H1 (cell line): ENCODE results near the gene PTPN22. TPM values are rescaled to one million over a fixed set of nuclear protein-coding genes. Genes with fewer than 3 reads are reported as not detected.

Source experiments
- CTCF ChIA-PET: fragments of 300-600 bp; sonication (Branson Sonifier 250); formaldehyde crosslinking; loops from one replicate; lab custom pipeline; 2021; ENCODE audit not compliant: partially characterized antibody; lab: Charles Lee
- POLR2A ChIA-PET: fragments of 300-600 bp; sonication (Branson Sonifier 250); formaldehyde crosslinking; loops from one replicate; lab custom pipeline; 2021; ENCODE audit warnings: inconsistent platforms; ENCODE audit not compliant: partially characterized antibody; lab: Charles Lee
- DNase-seq, 2 experiments: peaks; one replicate each; pipeline versions ENCODE4 v3.0.0 to v3.0.0-alpha.2; 2010 to 2022; ENCODE audit warnings: low spot score in 2 of 2, low read depth in 1 of 2, mixed read lengths in 1 of 2
- FAIRE-seq: peaks from 2 replicates; lab custom pipeline; 2011; peaks lifted over from hg19 to GRCh38; lab: Jason Lieb, UNC
- H2AFZ ChIP-seq: 2 replicates; pipeline ENCODE4 v1.8.1; 2012; ENCODE audit warnings: low read length, inconsistent platforms
- H2AK5ac ChIP-seq: 2 replicates; pipeline ENCODE4 v1.6.1; 2013; ENCODE audit warnings: low read depth, low read length
- H2BK120ac ChIP-seq: replicated peaks from 2 replicates; pipeline ENCODE3; 2013; ENCODE audit warnings: low read depth, low read length, inconsistent platforms
- H2BK12ac ChIP-seq: 2 replicates; pipeline ENCODE4 v1.6.1; 2013; ENCODE audit warnings: low read depth, low read length
- H2BK15ac ChIP-seq: 2 replicates; pipeline ENCODE4 v1.6.1; 2013; ENCODE audit warnings: low read length
- H2BK20ac ChIP-seq: 2 replicates; pipeline ENCODE4 v1.6.1; 2013; ENCODE audit warnings: low read length
- H2BK5ac ChIP-seq: 2 replicates; pipeline ENCODE4 v1.6.1; 2013; ENCODE audit warnings: low read depth, low read length
- H3K14ac ChIP-seq: 2 replicates; pipeline ENCODE4 v1.6.1; 2013; ENCODE audit warnings: inconsistent platforms; ENCODE audit not compliant: insufficient read length
- H3K18ac ChIP-seq: 2 replicates; pipeline ENCODE4 v1.6.1; 2013; ENCODE audit warnings: low read length; ENCODE audit errors: extremely low read depth
- H3K23ac ChIP-seq: 2 replicates; pipeline ENCODE4 v1.6.1; 2013; ENCODE audit warnings: inconsistent platforms; ENCODE audit not compliant: insufficient read length
- H3K23me2 ChIP-seq: 2 replicates; pipeline ENCODE4 v1.6.1; 2013; ENCODE audit warnings: low read depth, low read length
- H3K27ac ChIP-seq: 2 replicates; pipeline ENCODE4 v1.6.1; 2011; ENCODE audit warnings: low read depth, low read length, inconsistent platforms
- H3K27me3 ChIP-seq, 4 experiments: replicated peaks in 1 of 4; 1 replicate in 1 of 4; 2 replicates in 3 of 4; pipeline versions ENCODE4 v1.6.1 to v1.8.1; 2011 to 2013; ENCODE audit warnings: low read length in 3 of 4, mild to moderate bottlenecking in 3 of 4, inconsistent platforms in 2 of 4, mixed read lengths in 2 of 4, moderate library complexity in 1 of 4; ENCODE audit not compliant: control insufficient read depth in 3 of 4, insufficient read depth in 3 of 4; ENCODE audit errors: extremely low read depth in 1 of 4
- H3K36me3 ChIP-seq, 4 experiments: 2 replicates each; pipeline versions ENCODE4 v1.6.1 to v1.8.1; 2011 to 2013; ENCODE audit warnings: mild to moderate bottlenecking in 4 of 4, low read length in 3 of 4, moderate library complexity in 2 of 4, control low read depth in 1 of 4, inconsistent platforms in 1 of 4; ENCODE audit not compliant: insufficient read depth in 4 of 4, control insufficient read depth in 2 of 4
- H3K4ac ChIP-seq: replicated peaks from 2 replicates; pipeline ENCODE3; 2013; ENCODE audit warnings: low read length, low read depth, mixed read lengths, inconsistent platforms; ENCODE audit not compliant: insufficient read length
- H3K4me1 ChIP-seq, 4 experiments: replicated peaks in 1 of 4; 1 replicate in 1 of 4; 2 replicates in 3 of 4; pipeline versions ENCODE4 v1.6.1 to v1.8.1; 2011 to 2013; ENCODE audit warnings: low read length in 3 of 4, inconsistent platforms in 2 of 4, mixed read lengths in 1 of 4; ENCODE audit not compliant: insufficient read depth in 4 of 4, control insufficient read depth in 3 of 4
- H3K4me2 ChIP-seq, 2 experiments: 2 replicates each; pipeline versions ENCODE4 v1.6.1 to v1.8.1; 2011 to 2013; ENCODE audit warnings: low read depth in 2 of 2, low read length in 2 of 2, control low read depth in 1 of 2, inconsistent platforms in 1 of 2, mild to moderate bottlenecking in 1 of 2; ENCODE audit not compliant: insufficient read depth in 1 of 2
- H3K4me3 ChIP-seq, 4 experiments: fragments of 200-600, 300-600 bp in 1 of 4; sonication (generic), shearing (Covaris generic), sonication (Bioruptor Twin) in 1 of 4; 2 replicates each; pipeline versions ENCODE4 v1.5.1 to v1.8.1; 2011 to 2016; ENCODE audit warnings: low read length in 4 of 4, low read depth in 3 of 4, control low read depth in 2 of 4, inconsistent platforms in 2 of 4, mild to moderate bottlenecking in 2 of 4, mixed read lengths in 1 of 4, moderate library complexity in 1 of 4; ENCODE audit not compliant: insufficient read depth in 2 of 4; ENCODE audit errors: extremely low read depth in 1 of 4
- H3K56ac ChIP-seq: replicated peaks from 2 replicates; pipeline ENCODE3; 2013; ENCODE audit warnings: low read depth, mild to moderate bottlenecking, mixed read lengths, low read length, inconsistent platforms; ENCODE audit not compliant: insufficient read length
- H3K79me1 ChIP-seq: 2 replicates; pipeline ENCODE4 v1.6.1; 2013; ENCODE audit warnings: low read depth, low read length, control low read depth
- H3K79me2 ChIP-seq, 2 experiments: 2 replicates each; pipeline versions ENCODE4 v1.6.1 to v1.8.1; 2012 to 2013; ENCODE audit warnings: low read length in 2 of 2, mild to moderate bottlenecking in 2 of 2, inconsistent platforms in 1 of 2; ENCODE audit not compliant: insufficient read depth in 2 of 2, control insufficient read depth in 1 of 2
- H3K9ac ChIP-seq, 4 experiments: replicated peaks in 1 of 4; 1 replicate in 1 of 4; 2 replicates in 3 of 4; pipeline versions ENCODE4 v1.6.1 to v1.8.1; 2011 to 2013; ENCODE audit warnings: low read depth in 3 of 4, low read length in 3 of 4, control low read depth in 2 of 4, mild to moderate bottlenecking in 2 of 4, moderate library complexity in 2 of 4, inconsistent platforms in 1 of 4; ENCODE audit errors: extremely low read depth in 1 of 4
- H3K9me3 ChIP-seq, 2 experiments: 2 replicates each; pipeline versions ENCODE4 v1.6.1 to v1.8.1; 2012 to 2013; ENCODE audit warnings: mild to moderate bottlenecking in 2 of 2, moderate library complexity in 2 of 2, control low read depth in 1 of 2, inconsistent platforms in 1 of 2, low read depth in 1 of 2, low read length in 1 of 2, mixed read lengths in 1 of 2; ENCODE audit not compliant: insufficient read depth in 2 of 2
- H4K20me1 ChIP-seq, 2 experiments: replicated peaks in 1 of 2; 2 replicates each; pipeline versions ENCODE3 to v1.8.1; 2011 to 2013; ENCODE audit warnings: inconsistent platforms in 2 of 2, low read length in 2 of 2, mild to moderate bottlenecking in 1 of 2; ENCODE audit not compliant: insufficient read depth in 2 of 2, control insufficient read depth in 1 of 2
- H4K5ac ChIP-seq: 2 replicates; pipeline ENCODE4 v1.6.1; 2013; ENCODE audit warnings: low read length, low read depth, mixed read lengths, inconsistent platforms; ENCODE audit not compliant: insufficient read length
- H4K8ac ChIP-seq: 2 replicates; pipeline ENCODE4 v1.8.0; 2013; ENCODE audit warnings: mild to moderate bottlenecking, moderate library complexity, low read length, inconsistent platforms; ENCODE audit not compliant: insufficient read depth; ENCODE audit errors: extremely low read depth
- H4K91ac ChIP-seq: replicated peaks from 2 replicates; pipeline ENCODE3; 2013; ENCODE audit warnings: low read length, mixed read lengths, inconsistent platforms; ENCODE audit not compliant: insufficient read length
- FOSL1 ChIP-seq: IDR thresholded peaks from 2 replicates; pipeline ENCODE4 v1.6.1; 2011; ENCODE audit warnings: mild to moderate bottlenecking, low read depth, low read length, moderate library complexity; ENCODE audit not compliant: insufficient read depth
- HDAC2 ChIP-seq, 2 experiments: fragments of 300-600 bp in 1 of 2; sonication (generic) in 1 of 2; IDR thresholded peaks; 2 replicates each; pipeline ENCODE4 v1.6.1; 2011 to 2012; ENCODE audit warnings: low read depth in 2 of 2, low read length in 2 of 2, mild to moderate bottlenecking in 2 of 2, moderate library complexity in 2 of 2, borderline replicate concordance in 1 of 2, inconsistent platforms in 1 of 2
- MAX ChIP-seq: IDR thresholded peaks from 2 replicates; pipeline ENCODE4 v1.6.1; 2012; ENCODE audit warnings: inconsistent platforms
- POLR2A ChIP-seq, 2 experiments: IDR thresholded peaks; 1 replicate in 1 of 2; 2 replicates in 1 of 2; pipeline ENCODE4 v1.6.1; 2011; ENCODE audit warnings: low read depth in 2 of 2, low read length in 2 of 2, mild to moderate bottlenecking in 2 of 2; ENCODE audit errors: control extremely low read depth in 1 of 2
- RFX5 ChIP-seq: IDR thresholded peaks from 2 replicates; pipeline ENCODE4 v1.6.1; 2011; ENCODE audit warnings: low read depth, low read length, improper control_type of control experiment, borderline replicate concordance
- SAP30 ChIP-seq: fragments of 300-600 bp; sonication (generic); IDR thresholded peaks from 2 replicates; pipeline ENCODE4 v1.7.1; 2012; ENCODE audit warnings: low read length, moderate library complexity, mild to moderate bottlenecking, inconsistent platforms; ENCODE audit not compliant: insufficient read depth, insufficient replicate concordance
- SIN3A ChIP-seq, 2 experiments: IDR thresholded peaks in 1 of 2; conservative IDR thresholded peaks in 1 of 2; 2 replicates each; pipeline ENCODE4 v1.6.1; 2011 to 2012; ENCODE audit warnings: low read length in 2 of 2, improper control_type of control experiment in 1 of 2, low read depth in 1 of 2, mild to moderate bottlenecking in 1 of 2
- SP1 ChIP-seq: IDR thresholded peaks from 2 replicates; pipeline ENCODE4 v1.6.1; 2011; ENCODE audit warnings: low read depth, low read length
- SUZ12 ChIP-seq: fragments of 200-600 bp; sonication (generic); IDR thresholded peaks from 2 replicates; pipeline ENCODE4 v1.6.1; 2012; ENCODE audit warnings: mild to moderate bottlenecking, inconsistent platforms, low read length, moderate library complexity, mixed read lengths
- TEAD4 ChIP-seq: IDR thresholded peaks from 2 replicates; pipeline ENCODE4 v1.6.1; 2012; ENCODE audit warnings: low read depth, low read length, inconsistent platforms, mixed read lengths
- YY1 ChIP-seq: IDR thresholded peaks from 2 replicates; pipeline ENCODE4 v1.6.1; 2011; ENCODE audit warnings: low read depth, mild to moderate bottlenecking, low read length
- WGBS, 2 experiments: shearing (Covaris generic) in 1 of 2; methylation state at CpG; one replicate each; pipeline versions ENCODE4 v1.1.6 to v1.1.7; 2013 to 2015; ENCODE audit warnings: low lambda C conversion rate in 2 of 2, mixed read lengths in 2 of 2, inconsistent platforms in 1 of 2, low coverage in 1 of 2, missing lambda C conversion rate in 1 of 2; ENCODE audit not compliant: insufficient replicate concordance in 2 of 2, insufficient coverage in 1 of 2, insufficient read length in 1 of 2; ENCODE audit errors: extremely low coverage in 1 of 2, missing lambda C conversion rate in 1 of 2; 5-methylcytosine and 5-hydroxymethylcytosine counted together
- polyA plus RNA-seq, 7 experiments: library from polyadenylated mRNA; depleted of rRNA in 3 of 7; stranded (reverse) in 5 of 7; unstranded in 2 of 7; fragments of >200 nt in 5 of 7; fragments of 200-250 nt in 2 of 7; gene quantifications; 1 replicate in 5 of 7; 2 replicates in 1 of 7; 4 replicates in 1 of 7; pipeline versions ENCODE4 v1.2.1 to v1.2.3, GENCODE V29; 2011 to 2013; ENCODE audit warnings: missing spikeins in 2 of 7, mixed read lengths in 2 of 7
- total RNA-seq: library from RNA; stranded (reverse); fragmentation: NEBNext Ultra II Directional; extraction: Animal tissue kit (Norgen Biotek cat#: 25700); gene quantifications from 2 replicates; pipeline ENCODE4 v1.2.1, GENCODE V29; 2021

PTPN22 gene
- total and polyA plus RNA-seq, 2 of the 8 experiments (the other 6 are each of a cell fraction or from before 2014, with no cell fraction given): not detected

- peaks cover 7% of the 10 kb centered on the region for H3K23me2 ChIP-seq
- H3K27me3 ChIP-seq: no peaks in the 10 kb centered on the region
- peak overlapping the region in 3 of 4 experiments; percentile 34 to 72 (median 35); a peak in 6 of 7 replicates for H3K9ac ChIP-seq
- peak overlapping the region; percentile 93; the same call in 1 of the 2 replicates for H3K18ac ChIP-seq
- H3K79me2 ChIP-seq: peaks cover 0 to 2% of the 10 kb centered on the region in 2 experiments; a peak in 1 of 4 replicates
- H3K23ac ChIP-seq: no peak overlapping the region
- H3K56ac ChIP-seq: peak overlapping the region; percentile 36
- peak overlapping the region; percentile 69 for H4K91ac ChIP-seq
- 0 out of 2 replicates have a peak, but pooled peaks cover 2% of the 10 kb centered on the region for H3K79me1 ChIP-seq
- peak overlapping the region; percentile 23; the same call in 1 of the 2 replicates for H2BK20ac ChIP-seq
- no peak overlapping the region for H2AK5ac ChIP-seq
- FAIRE-seq (no peak), DNase-seq (no peak)
- H2BK5ac ChIP-seq: peak overlapping the region; percentile 84
- no peak overlapping the region for H3K14ac ChIP-seq
- no peak overlapping the region for H2BK120ac ChIP-seq
- no peaks in the 10 kb centered on the region for H4K20me1 ChIP-seq
- no peak overlapping the region; the same call in 1 of the 2 replicates for H2BK15ac ChIP-seq
- H3K4me1 ChIP-seq: peaks cover 0 to 3% (median under 1%) of the 10 kb centered on the region in 4 experiments; a peak in 5 of 7 replicates
- H4K8ac ChIP-seq: peak overlapping the region; percentile 63; the same call in 1 of the 2 replicates
- peak overlapping the region; percentile 40; the same call in 1 of the 2 replicates for H3K27ac ChIP-seq
- H2BK12ac ChIP-seq: peak overlapping the region; percentile 83
- peak overlapping the region; percentile 79 for H4K5ac ChIP-seq
- peak overlapping the region; percentile 94 to 99 for H3K4me2 ChIP-seq
- ChIA-PET POLR2A (interaction anchor here (0.9 to 3.8 kb wide), 11 partner anchors 9 to 145 kb away, joined by 3 to 66 read pairs (median 4); partner anchors contain the start of genes HIPK1, PHTF1 and RSBN1), CTCF (interaction anchor here (0.5 to 3.7 kb wide), 7 partner anchors 10 to 144 kb away, joined by 3 to 20 read pairs (median 4); partner anchors contain the start of genes HIPK1 and PHTF1)
- no peaks in the 10 kb centered on the region for H3K9me3 ChIP-seq
- H3K4me3 ChIP-seq: peak overlapping the region; percentile 73 to 99 (median 92)
- peak overlapping the region; percentile 96 for H2AFZ ChIP-seq
- peaks cover 0 to 23% (median 8%) of the 10 kb centered on the region in 4 experiments; a peak in 6 of 8 replicates for H3K36me3 ChIP-seq
- 6% methylated on average over 11 of the region's 11 CpGs; no CpG with 5 or more reads in 1 of the 2 experiments for WGBS, 2 experiments
- H3K4ac ChIP-seq: peak overlapping the region; percentile 28
- TF ChIP-seq SIN3A (conservative IDR thresholded peaks at IDR 0.05 in 1 of 2, IDR thresholded peaks at IDR 0.05 in 1 of 2; ENCODE audit: low read depth in 1 of 2, low read length in 2 of 2) (0 out of 4 replicates have a peak, but pooled peaks of 1 of the 2 experiments have one; percentile 65), YY1 (no peak), SAP30 (peak; percentile 76), MAX (peak; percentile 52; the same call in 1 of the 2 replicates), SUZ12 (no peak), POLR2A (IDR thresholded peaks at IDR 0.05; ENCODE audit: control extremely low read depth in 1 of 2, low read depth in 2 of 2, low read length in 2 of 2) (0 out of 3 replicates have a peak, but pooled peaks of 1 of the 2 experiments have one; percentile 13), TEAD4 (peak; percentile 28; the same call in 1 of the 2 replicates), RFX5 (no peak), HDAC2 (IDR thresholded peaks at IDR 0.05; ENCODE audit: borderline replicate concordance in 1 of 2, low read depth in 2 of 2, low read length in 2 of 2) (0 out of 4 replicates have a peak, but pooled peaks of 1 of the 2 experiments have one; percentile 10), FOSL1 (no peak), SP1 (no peak)
Measured at GRCh38 chr1:113904293-113904673, 32.8 kb upstream of the PTPN22 start.
